Activated CD4-positive, alpha-beta T cell treated with anti-CD3 and anti-CD28 coated beads for 48 hours (primary cell): ENCODE results near the gene DBI.
"Not testable (repeated sequence)": the region's sequence is repeated elsewhere in the genome, so short reads cannot be mapped to it uniquely, and the experiment has no call there.

Source experiments
- DNase-seq: peaks from one replicate; pipeline ENCODE4 v3.0.0-alpha.2; 2020

The DBI gene

GRCh38 chr2:119402645-119403560, 36.1 kb downstream of the DBI start:
- no peak for DNase-seq

GRCh38 chr2:119403618-119404017, 36.8 kb downstream of the DBI start:
- DNase-seq = not testable (repeated sequence)

- DNase-seq = no peak
These were observed 38.4 kb downstream of the DBI start for GRCh38 chr2:119405151-119405550.

GRCh38 chr2:119407430-119408220, 40.8 kb downstream of the DBI start:
- peak; percentile 47 for DNase-seq

- DNase-seq = no peak
These were observed 41.4 kb downstream of the DBI start for GRCh38 chr2:119408221-119408619.

GRCh38 chr2:119409506-119409905, 42.7 kb downstream of the DBI start:
- DNase-seq = no peak

- no peak for DNase-seq
These were observed 48.1 kb downstream of the DBI start for GRCh38 chr2:119414894-119415293.

GRCh38 chr2:119415630-119416029, 48.9 kb downstream of the DBI start:
- no peak for DNase-seq

GRCh38 chr2:119416299-119416923, 49.6 kb downstream of the DBI start:
- no peak for DNase-seq

GRCh38 chr2:119417908-119418307, 51.1 kb downstream of the DBI start:
- DNase-seq = no peak

- no peak for DNase-seq
These were observed 52.3 kb downstream of the DBI start for GRCh38 chr2:119419065-119419464.

- no peak for DNase-seq
These were observed 53.2 kb downstream of the DBI start for GRCh38 chr2:119419803-119420508.

GRCh38 chr2:119421304-119421703, 54.5 kb downstream of the DBI start:
- DNase-seq = no peak

GRCh38 chr2:119421741-119422140, 55.0 kb downstream of the DBI start:
- no peak for DNase-seq
